ENCODE measurements around the gene PRRC2C.
"Not testable (repeated sequence)": the region's sequence is repeated elsewhere in the genome, so short reads cannot be mapped to it uniquely, and the experiment has no call there.

The PRRC2C gene

GRCh38 chr1:171500304-171500703 lies 15.0 kb downstream of the PRRC2C start:
- no peak for DNase-seq (ENCODE audit: low read depth in 1 of 2, low spot score in 1 of 2)

GRCh38 chr1:171500803-171501202 lies 15.5 kb downstream of the PRRC2C start:
- DNase-seq (ENCODE audit: low read depth in 1 of 2, low spot score in 1 of 2), result no peak

GRCh38 chr1:171501305-171502024 lies 16.1 kb downstream of the PRRC2C start:
- DNase-seq (ENCODE audit: low read depth in 1 of 2, low spot score in 1 of 2), result no peak

GRCh38 chr1:171506525-171507304 lies 21.4 kb downstream of the PRRC2C start:
- DNase-seq (ENCODE audit: low read depth in 1 of 2, low spot score in 1 of 2), result no peak

DNA sequence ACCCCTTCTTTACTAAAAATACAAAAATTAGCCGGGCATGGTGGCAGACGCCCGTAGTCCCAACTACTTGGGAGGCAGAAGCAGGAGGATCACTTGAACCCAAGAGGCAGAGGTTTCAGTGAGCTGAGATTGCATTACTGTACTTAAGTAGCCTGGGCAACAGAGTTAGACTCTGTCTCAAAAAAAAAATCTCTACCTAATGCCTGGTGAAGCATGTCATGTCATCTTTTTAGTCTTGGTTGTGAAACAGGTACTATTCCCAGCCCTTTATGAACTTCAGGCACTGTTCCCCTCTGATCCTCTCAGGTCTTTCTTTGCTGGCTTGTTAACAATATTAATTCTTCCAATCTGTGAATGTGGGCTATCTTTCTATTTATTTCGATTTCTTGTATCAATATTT lies 22.1 kb downstream of the PRRC2C start:
- no peak for DNase-seq (ENCODE audit: low read depth in 1 of 2, low spot score in 1 of 2)

GRCh38 chr1:171509191-171509590 lies 23.9 kb downstream of the PRRC2C start:
- no peak for DNase-seq (ENCODE audit: low read depth in 1 of 2, low spot score in 1 of 2)

GRCh38 chr1:171513743-171514142 lies 28.4 kb downstream of the PRRC2C start:
- no peak for DNase-seq (ENCODE audit: low read depth in 1 of 2, low spot score in 1 of 2)

GRCh38 chr1:171515299-171515698 lies 30.0 kb downstream of the PRRC2C start:
- DNase-seq (ENCODE audit: low read depth in 1 of 2, low spot score in 1 of 2), result no peak

DNA sequence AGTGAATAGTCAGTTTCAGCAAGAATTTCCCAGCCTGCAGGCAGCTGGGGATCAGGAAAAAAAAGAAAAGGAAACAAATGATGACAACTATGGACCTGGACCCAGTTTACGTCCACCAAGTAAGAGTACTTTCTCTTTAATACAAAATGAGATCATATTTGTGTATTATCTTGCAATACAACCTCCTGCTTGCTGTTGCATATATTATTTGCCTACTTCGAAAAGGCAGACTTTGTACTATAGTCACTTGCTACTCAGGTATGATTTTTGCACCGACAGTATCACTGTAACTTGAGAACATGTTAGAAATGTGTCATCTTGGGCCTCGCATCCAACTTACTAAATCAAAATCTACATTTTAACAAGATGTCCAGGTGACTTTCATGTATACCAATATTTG lies 30.4 kb downstream of the PRRC2C start:
- no peak for DNase-seq (ENCODE audit: low read depth in 1 of 2, low spot score in 1 of 2)

- DNase-seq (ENCODE audit: low read depth in 1 of 2, low spot score in 1 of 2), result no peak
Observed at GRCh38 chr1:171521567-171521966, 36.2 kb downstream of the PRRC2C start.

DNA sequence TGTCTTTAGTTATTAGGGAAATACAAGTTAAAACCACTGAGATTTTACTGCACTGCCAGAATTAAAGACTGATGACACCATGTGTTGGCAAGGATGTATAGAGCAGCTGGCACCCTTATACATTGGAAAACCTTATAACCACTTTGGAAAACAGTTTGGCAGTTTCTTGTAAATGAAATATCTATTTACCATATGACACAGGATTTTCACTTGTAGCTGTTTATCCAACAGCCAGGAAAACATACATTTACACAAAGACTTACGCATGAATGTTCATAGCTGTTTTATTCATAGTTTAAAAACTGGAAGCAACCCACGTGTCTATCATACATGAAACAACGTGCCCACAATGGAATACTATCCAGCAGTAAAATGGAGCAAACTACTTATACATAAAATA lies 45.3 kb downstream of the PRRC2C start:
- DNase-seq (ENCODE audit: low read depth in 1 of 2, low spot score in 1 of 2), result no peak

GRCh38 chr1:171532520-171532919 lies 47.2 kb downstream of the PRRC2C start:
- no peak for DNase-seq (ENCODE audit: low read depth in 1 of 2, low spot score in 1 of 2)

- no peak for DNase-seq (ENCODE audit: low read depth in 1 of 2, low spot score in 1 of 2)
Observed at GRCh38 chr1:171545523-171545922, 60.2 kb downstream of the PRRC2C start.

DNA sequence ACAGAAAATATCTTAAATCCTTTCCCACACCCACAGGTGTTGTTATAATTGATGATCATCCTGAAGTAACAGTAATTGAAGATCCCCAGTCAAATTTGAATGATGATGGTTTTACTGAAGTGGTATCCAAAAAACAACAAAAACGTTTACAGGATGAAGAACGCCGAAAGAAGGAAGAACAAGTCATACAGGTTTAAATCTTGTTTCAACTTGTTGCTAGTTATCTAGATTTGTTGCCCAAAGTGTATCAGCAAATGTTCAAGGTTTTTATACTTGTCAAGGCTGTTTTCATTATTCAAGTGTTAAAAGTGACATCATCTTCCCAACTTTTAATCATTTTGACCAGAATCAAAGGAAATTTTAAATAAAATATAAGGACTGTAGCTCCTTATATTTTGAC lies 64.7 kb downstream of the PRRC2C start:
- DNase-seq (ENCODE audit: low read depth in 1 of 2, low spot score in 1 of 2), result no peak

GRCh38 chr1:171550598-171551100 lies 65.3 kb downstream of the PRRC2C start:
- not testable (repeated sequence) for DNase-seq (ENCODE audit: low read depth in 1 of 2, low spot score in 1 of 2)

GRCh38 chr1:171553960-171554359 lies 68.6 kb downstream of the PRRC2C start:
- DNase-seq (ENCODE audit: low read depth in 1 of 2, low spot score in 1 of 2), result not testable (repeated sequence)

GRCh38 chr1:171563675-171564074 lies 78.3 kb downstream of the PRRC2C start:
- DNase-seq (ENCODE audit: low read depth in 1 of 2, low spot score in 1 of 2), result no peak

DNA sequence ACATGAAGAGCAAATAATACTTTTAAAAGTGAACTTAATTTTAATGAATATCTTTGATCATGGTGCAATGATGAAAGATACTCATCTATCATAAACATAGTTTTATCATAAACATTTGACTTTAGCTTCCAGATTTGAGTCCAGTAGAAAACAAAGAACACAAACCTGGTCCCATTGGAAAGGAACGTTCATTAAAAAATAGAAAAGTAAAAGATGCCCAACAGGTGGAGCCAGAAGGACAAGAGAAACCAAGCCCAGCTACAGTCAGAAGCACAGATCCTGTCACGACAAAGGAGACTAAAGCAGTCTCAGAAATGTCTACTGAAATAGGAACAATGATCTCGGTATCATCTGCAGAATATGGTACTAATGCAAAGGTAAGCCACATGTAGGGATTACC lies 81.1 kb downstream of the PRRC2C start:
- DNase-seq (ENCODE audit: low read depth in 1 of 2, low spot score in 1 of 2), result no peak

GRCh38 chr1:171570295-171570694 lies 85.0 kb downstream of the PRRC2C start:
- no peak for DNase-seq (ENCODE audit: low read depth in 1 of 2, low spot score in 1 of 2)

- DNase-seq (ENCODE audit: low read depth in 1 of 2, low spot score in 1 of 2), result no peak
Observed at GRCh38 chr1:171576144-171576543, 90.8 kb downstream of the PRRC2C start.

GRCh38 chr1:171581226-171581625 lies 95.9 kb downstream of the PRRC2C start:
- no peak for DNase-seq (ENCODE audit: low read depth in 1 of 2, low spot score in 1 of 2)

- DNase-seq (ENCODE audit: low read depth in 1 of 2, low spot score in 1 of 2), result no peak
Observed at GRCh38 chr1:171581766-171582165, 96.4 kb downstream of the PRRC2C start.

Measured in activated T-helper 1 cell treated with anti-CD3 and anti-CD28 coated beads, Interleukin-2, amount 50 U/mL, for 16 hours (primary cell).